Testis (tissue), 2 donors: Measurements from ENCODE around the gene TGFBI.

Experiments
- POLR2A ChIP-seq: fragments of 450-650 bp; IDR thresholded peaks from one replicate; pipeline ENCODE4 v1.6.1; 2017; ENCODE audit warnings: antibody characterized with exemption, mild to moderate bottlenecking, moderate library complexity
- TF ChIP-seq, protein P1 (sequence below), 3 experiments: fragments of 450-650 bp in 2 of 3; fragments of 200-600 bp in 1 of 3; sonication (generic) in 1 of 3; IDR thresholded peaks; one replicate each; pipeline ENCODE4 v1.5.1; 2016 to 2019; ENCODE audit warnings: antibody characterized with exemption in 3 of 3, mild to moderate bottlenecking in 2 of 3, moderate library complexity in 1 of 3

DNA sequence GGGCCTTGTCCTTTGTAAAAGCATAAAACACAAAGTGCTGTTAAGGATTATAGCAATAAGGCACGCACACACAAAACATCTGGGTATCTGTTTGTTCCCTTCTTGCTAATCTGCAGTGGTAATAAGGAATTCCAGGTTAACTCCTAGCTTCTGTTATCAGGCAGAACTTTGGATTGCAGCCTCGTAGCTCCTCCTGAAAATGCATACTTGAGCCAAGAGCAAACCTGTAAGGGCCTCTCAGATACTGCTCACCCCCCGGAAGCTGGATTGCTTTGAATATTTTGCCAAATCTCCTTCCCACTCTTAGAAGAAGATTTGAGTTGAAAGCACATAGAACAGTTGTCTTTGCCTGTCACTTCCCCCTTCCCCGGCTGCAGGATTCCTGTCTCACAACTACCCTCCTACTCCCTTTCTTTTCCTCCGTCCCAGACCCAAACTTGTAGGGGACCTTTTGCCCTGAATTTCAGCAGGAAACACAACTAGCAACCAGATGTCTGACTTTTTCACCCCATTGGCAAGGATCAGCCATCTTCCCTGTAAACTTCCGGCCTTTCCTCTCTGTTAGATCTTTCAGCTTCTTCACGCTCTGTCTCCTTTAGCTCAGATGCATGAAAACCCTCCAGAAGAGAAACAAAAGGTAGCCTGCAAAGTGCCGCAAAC, 75.6 kb downstream of the TGFBI start:
- TF ChIP-seq, protein P1, sequence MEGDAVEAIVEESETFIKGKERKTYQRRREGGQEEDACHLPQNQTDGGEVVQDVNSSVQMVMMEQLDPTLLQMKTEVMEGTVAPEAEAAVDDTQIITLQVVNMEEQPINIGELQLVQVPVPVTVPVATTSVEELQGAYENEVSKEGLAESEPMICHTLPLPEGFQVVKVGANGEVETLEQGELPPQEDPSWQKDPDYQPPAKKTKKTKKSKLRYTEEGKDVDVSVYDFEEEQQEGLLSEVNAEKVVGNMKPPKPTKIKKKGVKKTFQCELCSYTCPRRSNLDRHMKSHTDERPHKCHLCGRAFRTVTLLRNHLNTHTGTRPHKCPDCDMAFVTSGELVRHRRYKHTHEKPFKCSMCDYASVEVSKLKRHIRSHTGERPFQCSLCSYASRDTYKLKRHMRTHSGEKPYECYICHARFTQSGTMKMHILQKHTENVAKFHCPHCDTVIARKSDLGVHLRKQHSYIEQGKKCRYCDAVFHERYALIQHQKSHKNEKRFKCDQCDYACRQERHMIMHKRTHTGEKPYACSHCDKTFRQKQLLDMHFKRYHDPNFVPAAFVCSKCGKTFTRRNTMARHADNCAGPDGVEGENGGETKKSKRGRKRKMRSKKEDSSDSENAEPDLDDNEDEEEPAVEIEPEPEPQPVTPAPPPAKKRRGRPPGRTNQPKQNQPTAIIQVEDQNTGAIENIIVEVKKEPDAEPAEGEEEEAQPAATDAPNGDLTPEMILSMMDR (IDR thresholded peaks at IDR 0.05) = no peak
- no peak for TF ChIP-seq POLR2A
